Measurements from ENCODE around the gene CPEB3. TPM values are rescaled to one million over a fixed set of nuclear protein-coding genes. Genes with fewer than 3 reads are reported as not detected.

CPEB3 gene
- total RNA-seq, 1 experiment from 2014 or later: 2.4 TPM

DNA sequence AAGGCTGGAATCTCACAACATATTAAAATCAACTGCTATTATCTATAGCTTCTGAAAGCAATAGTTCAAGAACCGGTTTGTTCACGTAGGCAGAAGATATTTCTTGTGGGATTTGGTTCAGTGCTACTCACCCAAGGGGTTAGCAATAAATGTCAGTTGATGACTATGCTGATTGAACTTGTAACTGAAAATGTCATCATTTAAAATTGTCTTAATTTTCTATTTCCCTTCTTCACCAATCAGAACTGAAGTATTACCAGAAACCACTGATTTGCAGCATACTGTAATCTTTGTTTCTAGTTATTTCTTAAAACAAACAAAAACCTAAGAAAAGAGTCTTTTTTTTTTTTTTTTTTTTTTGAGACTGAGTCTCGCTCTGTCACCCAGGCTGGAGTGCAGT is 46.1 kb downstream of the CPEB3 start:
- BruUV-seq (replicated peaks): no TSS peak
- Histone ChIP-seq H3K9me3 (ENCODE audit: control insufficient read depth, insufficient read depth, low read depth, low read length) (no peaks in the 10 kb centered on the region), H3K36me3 (ENCODE audit: control insufficient read depth, insufficient read depth, low read length) (no peaks in the 10 kb centered on the region), H3K27ac (ENCODE audit: low read length) (no peak overlapping the region), H3K4me1 (ENCODE audit: control insufficient read depth, insufficient read depth, low read length) (peaks cover 14% of the 10 kb centered on the region), H3K4me3 (ENCODE audit: low read depth in 2 of 2, low read length in 2 of 2) (no peak overlapping the region), H3K27me3 (ENCODE audit: control insufficient read depth, insufficient read depth, low read length) (no peaks in the 10 kb centered on the region)
- CTCF ChIA-PET: no interaction called here
- no peak for TF ChIP-seq POLR2AphosphoS5 (IDR thresholded peaks at IDR 0.05; ENCODE audit: low read depth, low read length)
- TF ChIP-seq, protein P1, sequence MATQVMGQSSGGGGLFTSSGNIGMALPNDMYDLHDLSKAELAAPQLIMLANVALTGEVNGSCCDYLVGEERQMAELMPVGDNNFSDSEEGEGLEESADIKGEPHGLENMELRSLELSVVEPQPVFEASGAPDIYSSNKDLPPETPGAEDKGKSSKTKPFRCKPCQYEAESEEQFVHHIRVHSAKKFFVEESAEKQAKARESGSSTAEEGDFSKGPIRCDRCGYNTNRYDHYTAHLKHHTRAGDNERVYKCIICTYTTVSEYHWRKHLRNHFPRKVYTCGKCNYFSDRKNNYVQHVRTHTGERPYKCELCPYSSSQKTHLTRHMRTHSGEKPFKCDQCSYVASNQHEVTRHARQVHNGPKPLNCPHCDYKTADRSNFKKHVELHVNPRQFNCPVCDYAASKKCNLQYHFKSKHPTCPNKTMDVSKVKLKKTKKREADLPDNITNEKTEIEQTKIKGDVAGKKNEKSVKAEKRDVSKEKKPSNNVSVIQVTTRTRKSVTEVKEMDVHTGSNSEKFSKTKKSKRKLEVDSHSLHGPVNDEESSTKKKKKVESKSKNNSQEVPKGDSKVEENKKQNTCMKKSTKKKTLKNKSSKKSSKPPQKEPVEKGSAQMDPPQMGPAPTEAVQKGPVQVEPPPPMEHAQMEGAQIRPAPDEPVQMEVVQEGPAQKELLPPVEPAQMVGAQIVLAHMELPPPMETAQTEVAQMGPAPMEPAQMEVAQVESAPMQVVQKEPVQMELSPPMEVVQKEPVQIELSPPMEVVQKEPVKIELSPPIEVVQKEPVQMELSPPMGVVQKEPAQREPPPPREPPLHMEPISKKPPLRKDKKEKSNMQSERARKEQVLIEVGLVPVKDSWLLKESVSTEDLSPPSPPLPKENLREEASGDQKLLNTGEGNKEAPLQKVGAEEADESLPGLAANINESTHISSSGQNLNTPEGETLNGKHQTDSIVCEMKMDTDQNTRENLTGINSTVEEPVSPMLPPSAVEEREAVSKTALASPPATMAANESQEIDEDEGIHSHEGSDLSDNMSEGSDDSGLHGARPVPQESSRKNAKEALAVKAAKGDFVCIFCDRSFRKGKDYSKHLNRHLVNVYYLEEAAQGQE (IDR thresholded peaks at IDR 0.05; ENCODE audit: insufficient read depth in 1 of 2, low read depth in 2 of 2, low read length in 1 of 2): no peak
- no peak for TF ChIP-seq TCF7L2 (IDR thresholded peaks at IDR 0.05; ENCODE audit: low read depth, low read length)
- TF ChIP-seq, protein P2, sequence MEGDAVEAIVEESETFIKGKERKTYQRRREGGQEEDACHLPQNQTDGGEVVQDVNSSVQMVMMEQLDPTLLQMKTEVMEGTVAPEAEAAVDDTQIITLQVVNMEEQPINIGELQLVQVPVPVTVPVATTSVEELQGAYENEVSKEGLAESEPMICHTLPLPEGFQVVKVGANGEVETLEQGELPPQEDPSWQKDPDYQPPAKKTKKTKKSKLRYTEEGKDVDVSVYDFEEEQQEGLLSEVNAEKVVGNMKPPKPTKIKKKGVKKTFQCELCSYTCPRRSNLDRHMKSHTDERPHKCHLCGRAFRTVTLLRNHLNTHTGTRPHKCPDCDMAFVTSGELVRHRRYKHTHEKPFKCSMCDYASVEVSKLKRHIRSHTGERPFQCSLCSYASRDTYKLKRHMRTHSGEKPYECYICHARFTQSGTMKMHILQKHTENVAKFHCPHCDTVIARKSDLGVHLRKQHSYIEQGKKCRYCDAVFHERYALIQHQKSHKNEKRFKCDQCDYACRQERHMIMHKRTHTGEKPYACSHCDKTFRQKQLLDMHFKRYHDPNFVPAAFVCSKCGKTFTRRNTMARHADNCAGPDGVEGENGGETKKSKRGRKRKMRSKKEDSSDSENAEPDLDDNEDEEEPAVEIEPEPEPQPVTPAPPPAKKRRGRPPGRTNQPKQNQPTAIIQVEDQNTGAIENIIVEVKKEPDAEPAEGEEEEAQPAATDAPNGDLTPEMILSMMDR (IDR thresholded peaks at IDR 0.05): no peak
- no peak for TF ChIP-seq SIN3A (IDR thresholded peaks at IDR 0.05; ENCODE audit: borderline replicate concordance, insufficient read depth, low read depth, low read length)
- in situ Hi-C loops (cut with HindIII; ENCODE audit: low pct_unique_long_range_greater_than_20kb, low sequenced_read_pairs): no loop called here
- no peak for ATAC-seq
- intact Hi-C loops (cut with micrococcal nuclease; ENCODE audit: unreplicated experiment): loop anchor here (5.0 kb wide), 1 partner anchor 48 kb away; the partner anchor contains the start of genes CPEB3 and MARCHF5
- POLR2A ChIA-PET: no interaction called here
- DNase-seq (ENCODE audit: low read depth, low spot score): no peak

DNA sequence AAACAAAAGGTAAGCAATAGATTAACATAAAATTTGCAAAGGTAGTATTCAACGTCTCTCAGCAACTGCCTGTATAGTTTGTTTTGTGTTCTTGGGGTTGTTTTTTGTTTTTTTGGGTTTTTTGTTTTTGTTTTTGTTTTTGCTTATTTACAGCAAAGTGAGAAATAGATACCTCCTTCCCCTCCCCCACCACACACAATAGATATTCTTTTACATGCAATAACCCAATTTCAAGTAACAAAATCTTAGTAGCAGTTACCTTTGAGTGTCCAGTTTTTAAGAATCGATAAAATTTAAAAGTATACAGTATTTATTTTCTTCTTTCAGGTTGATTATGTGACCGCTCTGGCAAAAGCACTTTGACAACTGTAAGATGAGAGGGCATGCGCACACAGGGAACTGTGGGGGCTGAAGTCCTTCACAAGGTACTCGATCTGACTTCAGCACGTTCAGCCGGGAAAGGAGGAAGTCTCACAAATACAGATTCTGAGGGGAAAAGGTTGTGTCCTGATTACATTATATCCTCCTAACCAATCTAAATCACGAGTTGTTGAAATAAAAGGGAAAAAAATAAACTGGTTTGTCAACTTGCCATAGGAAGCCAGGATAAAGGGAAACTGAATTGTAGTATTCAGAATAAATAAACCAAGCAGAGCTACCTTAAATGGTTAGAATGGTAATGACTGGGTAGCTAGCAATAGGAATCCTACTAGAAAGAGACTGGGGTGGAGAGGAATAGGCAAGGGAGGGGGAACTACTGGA is 47.8 kb downstream of the CPEB3 start:
- peak overlapping the region; percentile 37 to 39 for H3K4me3 ChIP-seq (ENCODE audit: low read depth in 2 of 2, low read length in 2 of 2)
- BruUV-seq (replicated peaks): no TSS peak
- TF ChIP-seq TCF7L2 (IDR thresholded peaks at IDR 0.05; ENCODE audit: low read depth, low read length) (no peak), POLR2AphosphoS5 (IDR thresholded peaks at IDR 0.05; ENCODE audit: low read depth, low read length) (no peak), SIN3A (IDR thresholded peaks at IDR 0.05; ENCODE audit: borderline replicate concordance, insufficient read depth, low read depth, low read length) (no peak)
- TF ChIP-seq, protein P2 (IDR thresholded peaks at IDR 0.05): no peak
- TF ChIP-seq, protein P1 (IDR thresholded peaks at IDR 0.05; ENCODE audit: insufficient read depth in 1 of 2, low read depth in 2 of 2, low read length in 1 of 2): no peak
- intact Hi-C loops (cut with micrococcal nuclease; ENCODE audit: unreplicated experiment): loop anchor here (5.0 kb wide), 1 partner anchor 49 kb away; the partner anchor contains the start of genes CPEB3 and MARCHF5
- peak overlapping the region; percentile 57 for H3K27ac ChIP-seq (ENCODE audit: low read length)
- ChIA-PET POLR2A (no interaction called here), CTCF (interaction anchor here (0.6 kb wide), 2 partner anchors 23 to 155 kb away, joined by 3 to 4 read pairs; no protein-coding TSS in a partner anchor)
- ATAC-seq (peak; percentile 77), DNase-seq (ENCODE audit: low read depth, low spot score) (peak; percentile 39)
- no peaks in the 10 kb centered on the region for H3K9me3 ChIP-seq (ENCODE audit: control insufficient read depth, insufficient read depth, low read depth, low read length)
- no peaks in the 10 kb centered on the region for H3K36me3 ChIP-seq (ENCODE audit: control insufficient read depth, insufficient read depth, low read length)
- peaks cover 17% of the 10 kb centered on the region for H3K4me1 ChIP-seq (ENCODE audit: control insufficient read depth, insufficient read depth, low read length)
- H3K27me3 ChIP-seq (ENCODE audit: control insufficient read depth, insufficient read depth, low read length): no peaks in the 10 kb centered on the region
- in situ Hi-C loops (cut with HindIII; ENCODE audit: low pct_unique_long_range_greater_than_20kb, low sequenced_read_pairs): no loop called here
